Natural killer cell (primary cell): Measurements from ENCODE around the gene CAMK2D. TPM values are rescaled to one million over a fixed set of nuclear protein-coding genes. Genes with fewer than 3 reads are reported as not detected.
A peak's percentile ranks its signal among the peaks of the same experiment; 100 is the strongest.

Experiments
- ATAC-seq, 3 donors: fragments of 150-1000 bp in 2 of 3; fragments of 200-7000 bp in 1 of 3; cut with Tn5 transposase; 1 replicate in 1 of 3; 2 replicates in 2 of 3; pipeline ENCODE4 v1.10.0; 2021; ENCODE audit warnings: mild to moderate bottlenecking in 2 of 3, moderate library complexity in 2 of 3
- DNase-seq, 2 donors: peaks; one replicate each; pipeline versions ENCODE4 v3.0.0 to v3.0.0-alpha.2; 2013 to 2021; ENCODE audit warnings: mixed read lengths in 1 of 2
- H3K27ac ChIP-seq: one replicate; pipeline ENCODE4 v1.5.1; 2013; ENCODE audit warnings: mild to moderate bottlenecking, low read length
- H3K27me3 ChIP-seq: one replicate; pipeline ENCODE4 v1.6.1; 2013; ENCODE audit warnings: low read length; ENCODE audit not compliant: control insufficient read depth, insufficient read depth
- H3K36me3 ChIP-seq: one replicate; pipeline ENCODE4 v1.6.1; 2013; ENCODE audit warnings: low read length; ENCODE audit not compliant: control insufficient read depth, insufficient read depth
- H3K4me1 ChIP-seq: one replicate; pipeline ENCODE4 v1.6.1; 2013; ENCODE audit warnings: low read length; ENCODE audit not compliant: control insufficient read depth, insufficient read depth
- H3K4me3 ChIP-seq: one replicate; pipeline ENCODE4 v1.5.1; 2013; ENCODE audit warnings: low read length
- H3K9me3 ChIP-seq: one replicate; pipeline ENCODE4 v1.6.1; 2013; ENCODE audit warnings: low read length; ENCODE audit not compliant: control insufficient read depth, insufficient read depth
- H3K27ac Mint-ChIP-seq, 2 donors: one replicate each; pipeline ENCODE4 v1.8.0; 2022; ENCODE audit warnings: mild to moderate bottlenecking in 2 of 2, mixed read lengths in 2 of 2, moderate library complexity in 1 of 2
- H3K27me3 Mint-ChIP-seq, 2 donors: one replicate each; pipeline ENCODE4 v1.8.0; 2022; ENCODE audit warnings: low read depth in 2 of 2, mixed read lengths in 2 of 2
- H3K36me3 Mint-ChIP-seq: one replicate; pipeline ENCODE4 v1.8.0; 2022; ENCODE audit warnings: mixed read lengths
- H3K4me1 Mint-ChIP-seq, 2 donors: one replicate each; pipeline ENCODE4 v1.8.0; 2022; ENCODE audit warnings: mixed read lengths in 2 of 2
- H3K4me3 Mint-ChIP-seq: one replicate; pipeline ENCODE4 v1.8.0; 2022; ENCODE audit warnings: mild to moderate bottlenecking, moderate library complexity, mixed read lengths
- H3K9me3 Mint-ChIP-seq, 2 donors: one replicate each; pipeline ENCODE4 v1.8.0; 2022; ENCODE audit warnings: mixed read lengths in 2 of 2
- WGBS: methylation state at CpG from one replicate; pipeline ENCODE4 v1.1.7; 2013; ENCODE audit warnings: missing lambda C conversion rate; ENCODE audit not compliant: insufficient coverage; 5-methylcytosine and 5-hydroxymethylcytosine counted together
- intact Hi-C: fragments of 100-400 bp; cut with micrococcal nuclease; formaldehyde crosslinking; loops from one replicate; pipeline ENCODE4 v1.14.2; 2022
- total RNA-seq, 4 donors: library from RNA; stranded (reverse); fragments of 120-200 nt in 1 of 4; gene quantifications; one replicate each; pipeline versions ENCODE4 v1.2.3 to v1.2.4, GENCODE V29; 2013 to 2022
- TF ChIP-seq, protein P1 (sequence below): fragments of 200-600 bp; IDR thresholded peaks from one replicate; pipeline ENCODE4 v1.8.0; 2022; ENCODE audit warnings: antibody characterized with exemption

The CAMK2D gene
- total RNA-seq, 3 donors from 2014 or later (not counting 1 experiment from before 2014, with no cell fraction given), result 31.6 to 40.1 (median 34.5) TPM

DNA sequence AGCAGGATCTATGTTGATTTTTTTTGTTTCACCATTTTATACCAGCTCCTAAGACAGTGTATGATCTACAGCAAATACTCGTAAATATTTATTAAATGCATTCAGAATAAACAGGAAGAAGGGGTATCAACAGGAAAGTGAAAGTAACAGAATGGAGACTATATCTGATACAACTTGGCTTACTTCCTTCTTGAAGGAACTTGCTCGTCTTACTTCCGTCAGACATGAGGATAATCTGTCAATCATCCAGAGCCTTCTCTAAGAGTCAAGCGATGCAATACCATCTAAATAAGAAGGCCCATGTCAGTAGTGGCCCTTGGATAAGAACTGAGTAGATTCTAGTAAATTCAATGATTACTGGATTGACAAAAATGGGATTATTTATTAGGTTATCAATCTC is 84.2 kb downstream of the CAMK2D start:
- intact Hi-C loops, result loop anchor here (2.0 kb wide), 1 partner anchor 85 kb away; no protein-coding TSS in a partner anchor
- DNase-seq (peak in 1 of 2 donors; percentile 65), ATAC-seq (peak; percentile 73 to 83 (median 80))
- Mint-ChIP-seq H3K4me3 (peak overlapping the region; percentile 89), H3K27ac (peak overlapping the region; percentile 85 to 95), H3K9me3 (peaks cover 2% of the 10 kb centered on the region in 2 donors), H3K27me3 (no peaks in the 10 kb centered on the region), H3K36me3 (peaks cover 16% of the 10 kb centered on the region), H3K4me1 (peaks cover 34 to 37% of the 10 kb centered on the region in 2 donors)
- 0% methylated on average over 2 of the region's 4 CpGs for WGBS
- H3K36me3 ChIP-seq, result no peaks in the 10 kb centered on the region
- peak overlapping the region; percentile 68 for H3K27ac ChIP-seq
- H3K27me3 ChIP-seq, result no peaks in the 10 kb centered on the region
- H3K4me3 ChIP-seq, result no peak overlapping the region
- H3K9me3 ChIP-seq, result no peaks in the 10 kb centered on the region
- TF ChIP-seq, protein P1, sequence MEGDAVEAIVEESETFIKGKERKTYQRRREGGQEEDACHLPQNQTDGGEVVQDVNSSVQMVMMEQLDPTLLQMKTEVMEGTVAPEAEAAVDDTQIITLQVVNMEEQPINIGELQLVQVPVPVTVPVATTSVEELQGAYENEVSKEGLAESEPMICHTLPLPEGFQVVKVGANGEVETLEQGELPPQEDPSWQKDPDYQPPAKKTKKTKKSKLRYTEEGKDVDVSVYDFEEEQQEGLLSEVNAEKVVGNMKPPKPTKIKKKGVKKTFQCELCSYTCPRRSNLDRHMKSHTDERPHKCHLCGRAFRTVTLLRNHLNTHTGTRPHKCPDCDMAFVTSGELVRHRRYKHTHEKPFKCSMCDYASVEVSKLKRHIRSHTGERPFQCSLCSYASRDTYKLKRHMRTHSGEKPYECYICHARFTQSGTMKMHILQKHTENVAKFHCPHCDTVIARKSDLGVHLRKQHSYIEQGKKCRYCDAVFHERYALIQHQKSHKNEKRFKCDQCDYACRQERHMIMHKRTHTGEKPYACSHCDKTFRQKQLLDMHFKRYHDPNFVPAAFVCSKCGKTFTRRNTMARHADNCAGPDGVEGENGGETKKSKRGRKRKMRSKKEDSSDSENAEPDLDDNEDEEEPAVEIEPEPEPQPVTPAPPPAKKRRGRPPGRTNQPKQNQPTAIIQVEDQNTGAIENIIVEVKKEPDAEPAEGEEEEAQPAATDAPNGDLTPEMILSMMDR, result no peak
- peaks cover 6% of the 10 kb centered on the region for H3K4me1 ChIP-seq

DNA sequence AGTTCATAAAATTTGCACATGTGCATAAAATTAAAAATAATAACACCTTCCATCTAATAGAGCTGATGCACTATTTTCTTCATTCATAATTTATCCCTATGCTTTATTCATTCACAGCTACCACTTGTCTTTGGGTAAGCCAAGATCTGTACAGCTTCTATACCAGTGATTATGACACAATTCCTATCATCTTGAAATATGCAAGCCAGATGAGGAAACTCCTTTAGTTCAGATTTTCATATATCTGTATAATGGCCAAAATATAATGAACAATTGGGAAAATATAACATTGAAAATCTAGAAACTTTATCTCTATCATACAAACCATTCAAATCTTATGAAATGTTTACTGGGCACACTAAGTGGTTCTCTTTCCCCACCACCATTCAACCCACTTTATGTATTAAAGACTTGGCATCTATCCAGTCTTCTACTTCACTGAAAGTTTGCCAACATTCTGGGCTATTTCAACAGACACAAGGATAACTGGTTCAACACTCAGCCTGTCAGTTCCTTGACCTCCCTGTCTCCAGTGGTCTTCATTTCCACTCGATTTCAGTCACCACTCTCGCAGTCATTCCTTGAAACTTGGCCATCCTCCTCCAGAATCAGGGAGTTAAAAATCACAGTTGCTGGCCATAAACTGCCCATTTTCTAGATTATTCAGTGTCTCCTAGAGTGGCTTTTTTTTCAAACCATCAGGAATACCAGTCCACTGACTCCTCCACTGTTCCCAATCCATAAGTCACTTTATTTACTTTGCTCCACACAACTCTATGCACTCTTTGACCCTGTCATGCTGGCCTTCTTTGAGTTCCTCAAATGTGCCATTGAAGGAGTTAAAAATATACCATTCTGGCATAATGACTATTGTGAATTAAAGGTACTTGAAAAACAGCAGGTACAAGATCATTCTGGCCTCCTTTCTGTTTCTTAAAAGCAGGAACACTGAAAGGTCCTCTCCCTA is 85.5 kb downstream of the CAMK2D start:
- H3K9me3 ChIP-seq, result no peaks in the 10 kb centered on the region
- no peaks in the 10 kb centered on the region for H3K36me3 ChIP-seq
- WGBS, result 97% methylated on average over 2 of the region's 2 CpGs
- ATAC-seq (no peak), DNase-seq (no peak)
- H3K4me3 ChIP-seq, result no peak overlapping the region
- Mint-ChIP-seq H3K9me3 (no peaks in the 10 kb centered on the region), H3K27me3 (no peaks in the 10 kb centered on the region), H3K4me3 (no peak overlapping the region), H3K4me1 (peaks cover 34 to 37% of the 10 kb centered on the region in 2 donors), H3K36me3 (peaks cover 10% of the 10 kb centered on the region), H3K27ac (peak overlapping the region; percentile 85 to 95)
- H3K4me1 ChIP-seq, result peaks cover 6% of the 10 kb centered on the region
- TF ChIP-seq, protein P1, result no peak
- intact Hi-C loops, result loop anchor here (2.0 kb wide), 1 partner anchor 87 kb away; no protein-coding TSS in a partner anchor
- no peak overlapping the region for H3K27ac ChIP-seq
- no peaks in the 10 kb centered on the region for H3K27me3 ChIP-seq

DNA sequence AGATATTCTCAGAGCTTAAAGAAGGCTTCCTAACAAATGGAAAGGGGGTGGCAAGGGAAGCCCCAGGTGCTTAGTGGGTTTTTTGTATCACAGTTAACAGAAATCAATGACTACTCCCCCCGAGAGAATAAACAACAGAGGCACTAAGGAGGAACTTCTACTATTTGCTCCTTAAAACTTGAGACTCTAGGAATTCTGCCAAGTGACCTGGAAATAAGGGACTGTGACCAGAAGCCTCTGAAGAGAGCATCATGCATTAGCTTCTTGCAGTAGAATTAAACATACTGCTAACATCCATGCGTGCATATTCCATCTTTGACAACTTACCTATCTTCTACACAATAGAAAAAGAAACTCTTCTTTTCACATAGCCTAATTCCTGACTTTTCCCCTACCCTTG is 86.8 kb downstream of the CAMK2D start:
- H3K36me3 Mint-ChIP-seq, result peaks cover 10% of the 10 kb centered on the region
- Histone ChIP-seq H3K36me3 (no peaks in the 10 kb centered on the region), H3K4me1 (peaks cover 6% of the 10 kb centered on the region), H3K27ac (no peak overlapping the region), H3K4me3 (no peak overlapping the region), H3K27me3 (no peaks in the 10 kb centered on the region), H3K9me3 (no peaks in the 10 kb centered on the region)
- H3K4me1 Mint-ChIP-seq, result peaks cover 35 to 37% of the 10 kb centered on the region in 2 donors
- DNase-seq, result no peak
- ATAC-seq, result no peak
- TF ChIP-seq, protein P1, result no peak
- intact Hi-C loops, result no loop called here
- H3K9me3 Mint-ChIP-seq, result no peaks in the 10 kb centered on the region
- no peak overlapping the region for H3K27ac Mint-ChIP-seq
- WGBS, result 92% methylated on average over 2 of the region's 2 CpGs
- no peaks in the 10 kb centered on the region for H3K27me3 Mint-ChIP-seq
- no peak overlapping the region for H3K4me3 Mint-ChIP-seq
